ENCODE data around the gene SPRR2D.
"Not testable (repeated sequence)": the region's sequence is repeated elsewhere in the genome, so short reads cannot be mapped to it uniquely, and the experiment has no call there.

Gene SPRR2D

DNA sequence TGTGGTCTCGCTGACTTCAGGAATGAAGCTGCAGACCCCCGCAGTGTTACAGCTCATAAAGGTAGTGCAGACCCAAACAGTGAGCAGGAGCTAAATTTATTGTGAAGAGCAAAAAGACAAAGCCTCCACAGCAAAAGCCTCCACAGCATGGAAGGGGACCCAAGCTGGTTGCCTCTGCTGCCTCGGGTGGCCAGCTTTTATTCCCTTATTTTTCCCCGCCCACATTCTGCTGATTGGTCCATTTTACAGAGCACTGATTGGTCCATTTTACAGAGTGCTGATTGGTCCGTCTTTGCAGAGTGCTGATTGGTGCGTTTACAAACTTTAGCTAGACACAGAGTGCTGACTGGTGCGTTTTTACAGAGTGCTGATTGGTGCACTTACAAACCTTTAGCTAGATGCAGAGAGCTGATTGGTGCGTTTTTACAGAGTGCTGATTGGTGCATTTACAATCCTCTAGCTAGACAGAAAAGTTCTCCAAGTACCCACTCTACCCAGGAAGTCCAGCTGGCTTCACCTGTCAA, 29.6 kb downstream of the SPRR2D start:
- not testable (repeated sequence) for DNase-seq (ENCODE audit: low read depth)

DNA sequence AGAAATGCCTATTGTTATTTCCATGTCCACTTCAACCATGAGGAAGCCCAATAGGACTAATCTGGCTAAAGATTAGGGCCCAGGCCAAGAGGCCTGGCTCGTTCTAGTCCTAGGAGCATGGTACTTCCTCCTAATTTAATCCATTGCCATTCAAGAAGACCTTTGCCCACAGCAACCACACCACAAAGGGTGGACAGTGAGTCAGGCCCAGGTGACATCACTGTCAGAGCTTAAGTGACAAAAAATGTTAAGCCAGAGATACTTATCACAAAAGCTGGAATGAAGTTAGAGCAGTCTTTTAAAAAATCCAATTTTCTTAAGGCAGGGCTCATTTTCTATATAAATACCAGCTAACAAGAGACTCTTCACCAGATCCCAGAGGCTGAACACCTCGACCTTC, 39.5 kb downstream of the SPRR2D start, which contains the start of gene SPRR3:
Gene SPRR3 (plus strand): TSS at position 368 of the 400 bp plus-strand sequence. CDS start 1,272 bp downstream, outside the sequence.
- DNase-seq (ENCODE audit: low read depth), result no peak

DNA sequence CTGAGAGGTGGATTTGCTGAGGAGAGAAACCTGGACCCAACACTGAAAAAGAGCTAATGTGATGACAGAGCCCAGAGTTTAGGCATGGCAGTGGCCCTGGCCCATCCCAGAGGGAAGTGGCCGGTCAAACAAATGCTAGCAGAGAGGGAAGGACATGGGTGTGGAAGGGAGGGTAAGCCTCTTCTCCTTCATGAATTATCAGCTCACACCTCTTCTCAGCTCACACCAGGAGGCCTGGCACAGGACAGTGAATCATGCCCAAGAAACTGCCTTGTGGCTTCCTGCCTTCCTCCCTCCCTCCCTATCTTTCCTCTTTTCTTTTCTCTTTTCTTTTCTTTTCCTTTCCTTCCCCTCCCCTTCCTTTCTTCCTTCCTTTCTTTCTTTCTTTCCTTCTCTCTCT, 40.6 kb downstream of the SPRR2D start:
- DNase-seq (ENCODE audit: low read depth), result no peak

DNA sequence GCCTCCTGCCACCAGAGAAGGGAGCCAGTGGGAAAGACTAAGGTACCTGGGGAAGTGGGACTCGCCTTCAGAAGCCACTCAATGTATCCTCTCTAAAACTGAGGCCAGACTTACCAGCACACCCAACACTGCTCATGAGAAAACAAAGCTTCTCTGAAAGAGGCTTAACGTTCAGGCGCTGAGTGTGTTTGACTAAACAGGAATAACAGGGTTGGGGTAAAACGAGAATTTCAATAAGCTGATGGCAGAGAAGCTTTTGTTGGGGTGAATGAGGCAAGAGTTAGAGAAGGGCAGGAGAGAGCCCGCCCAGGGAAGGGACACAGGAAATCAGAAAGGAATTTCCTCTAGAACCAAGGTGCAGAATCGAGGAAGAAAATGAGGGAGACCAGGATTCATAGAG, 41.1 kb downstream of the SPRR2D start:
- no peak for DNase-seq (ENCODE audit: low read depth)

DNA sequence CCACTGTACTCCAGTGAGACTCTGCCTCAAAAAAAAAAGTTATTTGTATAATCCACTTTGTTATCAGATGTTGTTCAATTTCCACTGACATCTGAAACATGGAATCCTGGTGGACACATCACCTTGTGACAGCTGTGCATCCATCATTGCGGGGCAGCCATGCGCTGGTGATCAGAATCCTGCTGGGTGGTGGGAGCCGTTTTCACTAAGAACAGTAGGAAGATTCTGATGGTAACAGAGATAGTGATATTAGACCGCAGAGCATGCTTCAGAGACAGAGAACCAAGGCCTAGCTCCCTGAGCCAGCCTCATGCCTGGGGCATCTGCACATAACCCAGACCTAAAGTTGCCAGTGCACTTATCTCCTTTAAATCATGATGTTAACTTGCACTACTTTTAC, 42.4 kb downstream of the SPRR2D start:
- DNase-seq (ENCODE audit: low read depth), result no peak

DNA sequence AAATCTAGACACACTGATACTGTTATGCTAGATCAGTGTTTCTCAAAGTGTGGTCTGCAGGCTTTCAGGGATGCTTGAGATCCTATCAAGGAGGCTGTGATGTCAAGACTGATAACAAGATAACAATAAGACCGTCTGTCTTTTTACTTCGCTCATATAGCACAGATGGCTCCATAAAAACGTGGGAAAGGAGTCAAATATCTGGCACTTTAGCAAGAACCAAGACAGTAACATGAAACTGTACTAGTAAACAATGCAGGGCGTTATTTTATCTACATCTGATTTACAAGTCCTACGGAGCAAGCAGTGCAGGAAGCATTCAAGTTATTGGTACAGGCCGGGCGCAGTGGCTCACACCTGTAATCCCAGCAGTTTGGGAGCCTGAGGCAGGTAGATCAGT, 43.0 kb downstream of the SPRR2D start:
- no peak for DNase-seq (ENCODE audit: low read depth)

DNA sequence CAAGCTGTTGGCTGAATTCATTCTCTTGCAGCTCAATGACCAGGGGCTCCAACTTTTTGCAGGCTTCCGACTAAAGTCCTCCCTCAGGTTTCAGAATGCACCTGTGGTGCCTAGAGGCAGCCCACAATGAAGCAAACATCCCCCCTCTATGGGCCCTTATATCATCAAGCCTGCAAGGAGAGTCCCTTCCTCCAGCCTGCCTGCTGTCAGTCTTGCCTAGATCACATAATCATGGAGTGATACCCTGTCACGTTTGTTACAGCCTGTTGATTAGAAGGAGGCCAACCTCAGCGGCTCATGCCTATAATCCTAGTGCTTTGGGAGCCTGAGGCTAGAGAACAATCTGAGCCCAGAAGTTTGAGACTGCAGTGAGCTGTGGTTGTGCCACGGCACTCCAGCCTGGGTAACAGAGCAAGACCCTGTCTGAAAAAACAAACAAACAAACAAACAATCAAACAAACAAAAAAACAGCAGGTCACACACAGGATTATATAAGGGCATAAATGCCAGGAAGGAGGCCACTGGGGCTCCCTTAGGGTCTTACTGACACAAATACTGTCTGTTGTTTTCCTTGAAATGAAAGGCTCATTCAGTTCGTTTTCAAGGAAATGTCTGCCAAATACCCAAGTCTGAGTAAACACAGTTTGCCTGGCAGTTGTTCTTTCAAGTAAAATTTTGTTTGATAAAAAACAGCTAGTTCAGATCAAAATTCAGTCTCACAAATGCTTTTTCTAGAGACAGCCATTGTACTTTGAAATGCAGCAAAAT, 44.1 kb downstream of the SPRR2D start:
- no peak for DNase-seq (ENCODE audit: low read depth)

DNA sequence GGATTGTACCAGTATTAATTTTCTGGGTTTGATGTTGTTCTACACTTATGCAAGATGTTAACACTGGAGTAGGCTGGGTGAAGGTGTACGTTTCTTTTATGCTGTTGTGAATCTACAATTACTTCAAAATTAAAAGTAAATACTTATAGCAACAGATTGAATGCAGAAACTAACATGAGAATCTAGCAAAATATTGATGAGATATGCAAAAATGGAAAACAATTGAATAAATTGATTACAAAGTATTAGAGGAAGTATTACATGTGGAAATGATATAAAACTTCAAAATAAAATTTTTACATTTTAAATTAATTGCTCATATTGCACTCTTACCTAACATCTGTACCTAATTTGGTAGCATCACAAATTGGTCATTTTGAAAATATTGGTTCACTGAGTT, 45.1 kb downstream of the SPRR2D start:
- DNase-seq (ENCODE audit: low read depth), result no peak

DNA sequence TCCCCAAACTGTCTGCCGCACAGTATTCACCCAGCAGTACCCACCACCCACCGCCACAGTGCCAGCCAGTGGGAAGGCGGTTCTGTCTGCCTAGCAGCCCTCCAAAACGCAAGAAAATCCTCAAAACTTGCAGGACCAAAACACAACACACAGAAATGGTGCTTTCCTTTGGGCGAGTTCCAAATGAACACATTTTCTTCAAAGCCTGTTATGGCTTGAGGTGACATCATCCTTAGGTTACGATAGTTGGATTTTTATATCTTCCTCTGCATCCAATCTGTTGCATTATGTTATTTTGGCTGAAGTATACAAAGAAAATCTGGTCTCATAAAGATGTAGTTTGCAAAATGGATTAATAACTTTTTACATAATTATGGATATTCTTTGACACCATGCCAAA, 47.7 kb downstream of the SPRR2D start:
- DNase-seq (ENCODE audit: low read depth), result no peak

All from stimulated activated CD4-positive, alpha-beta T cell treated with anti-CD3 and anti-CD28 coated beads, Interleukin-2, amount 100 ng/mL, for 4 hours (primary cell).